ENCODE measurements around the gene MISP. TPM values are rescaled to one million over a fixed set of nuclear protein-coding genes. Genes with fewer than 3 reads are reported as not detected.

MISP gene
- total RNA-seq, 1 donor from 2014 or later = 0.67 TPM

- no peak for DNase-seq (ENCODE audit: low spot score)
Observed at GRCh38 chr19:746956-747355, 4.0 kb upstream of the MISP start.

GRCh38 chr19:747432-748273 is 3.3 kb upstream of the MISP start:
- DNase-seq (ENCODE audit: low spot score) = no peak

- no peak for DNase-seq (ENCODE audit: low spot score)
Observed at GRCh38 chr19:748274-748598, 2.7 kb upstream of the MISP start.

GRCh38 chr19:749811-750210 is 1.1 kb upstream of the MISP start:
- DNase-seq (ENCODE audit: low spot score) = no peak

DNA sequence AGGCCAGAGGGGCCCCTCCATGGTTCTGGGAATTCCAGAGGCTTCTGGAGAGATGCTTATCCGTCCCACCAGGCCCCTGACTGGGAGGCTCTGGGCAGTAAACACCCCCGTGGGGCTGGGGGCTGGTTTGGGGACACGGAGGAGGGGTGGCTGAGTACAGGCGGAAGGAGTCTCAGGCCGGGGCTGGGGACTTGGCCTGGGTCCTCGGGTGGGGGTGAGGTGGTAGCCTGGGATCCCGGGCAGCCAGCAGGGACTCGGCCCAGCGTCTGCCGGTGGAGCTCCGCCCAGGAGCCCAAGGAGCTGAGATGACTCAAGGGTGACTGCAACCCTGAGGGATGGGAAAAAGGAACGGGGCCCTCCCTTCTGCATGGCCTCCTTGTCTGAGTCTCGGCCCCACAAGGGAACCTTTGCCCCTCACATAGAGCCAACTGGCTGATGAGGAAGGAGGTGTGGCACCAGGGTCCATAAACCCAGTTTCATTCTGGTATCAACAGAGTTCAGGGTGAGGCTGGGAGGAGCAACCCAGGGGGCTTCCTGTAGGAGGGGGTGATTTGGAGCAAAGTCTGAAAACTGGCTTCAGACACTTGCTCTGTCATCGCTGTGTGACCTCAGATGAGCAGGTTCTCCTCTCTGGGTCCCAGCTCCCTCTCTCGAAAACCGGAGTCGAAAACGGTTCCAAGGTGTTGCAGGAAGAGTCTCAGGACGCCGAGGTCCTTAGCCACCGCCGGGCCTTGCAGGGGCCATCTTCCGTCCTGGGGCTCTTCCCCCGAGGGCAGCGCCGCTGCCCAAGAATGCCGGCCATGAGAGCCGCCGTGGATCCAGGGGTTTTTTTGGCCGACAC is 809 bp downstream of the MISP start:
- DNase-seq (ENCODE audit: low spot score) = no peak

DNA sequence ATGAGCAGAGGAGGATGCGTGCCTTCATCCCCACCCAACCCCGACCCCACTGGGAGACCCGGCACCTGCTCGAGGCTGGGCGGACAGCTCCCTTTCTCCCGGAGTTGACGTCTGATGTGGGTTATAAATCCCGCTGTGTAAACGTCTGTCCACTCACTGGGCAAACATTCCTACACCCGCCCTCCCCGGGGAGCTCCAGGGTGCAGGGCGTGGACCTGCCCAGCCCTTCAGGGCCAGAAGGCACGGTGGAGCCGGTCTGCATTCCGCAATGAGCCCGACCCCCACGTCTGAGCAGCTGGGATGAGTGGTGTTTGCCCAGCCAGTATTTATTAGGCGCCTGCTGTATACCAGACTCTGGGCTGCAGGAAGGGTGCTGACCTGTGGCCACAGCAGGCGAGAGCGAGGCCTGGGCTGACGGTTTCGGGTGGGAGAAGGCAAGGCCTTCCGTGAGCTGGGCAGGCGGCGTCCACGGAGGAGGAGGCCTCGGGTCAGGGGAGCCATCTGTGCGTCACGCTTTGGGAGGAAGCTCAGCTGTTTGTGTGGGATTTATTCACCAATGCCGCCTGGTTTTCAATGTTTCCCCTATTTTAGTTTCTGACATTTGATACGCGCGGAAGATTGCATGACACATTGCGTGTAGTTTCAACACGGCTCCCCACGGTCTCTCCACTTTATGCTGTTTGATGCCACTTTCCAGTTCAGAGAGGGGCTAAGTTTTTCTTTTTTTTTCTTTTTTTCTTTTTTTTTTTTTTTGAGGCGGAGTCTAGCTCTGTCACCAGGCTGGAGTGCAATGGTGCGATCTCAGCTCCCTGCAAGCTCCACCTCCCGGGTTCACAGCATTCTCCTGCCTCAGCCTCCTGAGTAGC is 2.0 kb downstream of the MISP start:
- no peak for DNase-seq (ENCODE audit: low spot score)

DNA sequence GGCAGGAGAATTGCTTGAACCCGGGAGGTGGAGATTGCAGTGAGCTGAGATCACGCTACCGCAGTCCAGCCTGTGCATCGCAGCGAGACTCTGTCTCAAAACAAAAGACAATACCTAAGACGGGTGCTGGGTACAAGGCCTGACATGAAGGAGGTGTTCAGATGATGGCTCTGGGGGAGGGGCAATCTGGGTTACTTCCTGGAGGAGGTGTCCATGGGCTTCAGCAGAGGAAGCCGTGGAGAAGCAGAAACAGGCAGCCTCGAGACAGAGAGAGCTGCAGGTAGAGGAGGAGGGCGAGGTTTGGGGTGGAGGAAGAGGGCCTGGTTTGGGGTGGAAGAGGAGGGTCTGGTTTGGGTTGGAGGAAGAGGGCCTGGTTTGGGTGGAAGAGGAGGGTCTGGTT is 3.6 kb downstream of the MISP start:
- DNase-seq (ENCODE audit: low spot score) = no peak

DNA sequence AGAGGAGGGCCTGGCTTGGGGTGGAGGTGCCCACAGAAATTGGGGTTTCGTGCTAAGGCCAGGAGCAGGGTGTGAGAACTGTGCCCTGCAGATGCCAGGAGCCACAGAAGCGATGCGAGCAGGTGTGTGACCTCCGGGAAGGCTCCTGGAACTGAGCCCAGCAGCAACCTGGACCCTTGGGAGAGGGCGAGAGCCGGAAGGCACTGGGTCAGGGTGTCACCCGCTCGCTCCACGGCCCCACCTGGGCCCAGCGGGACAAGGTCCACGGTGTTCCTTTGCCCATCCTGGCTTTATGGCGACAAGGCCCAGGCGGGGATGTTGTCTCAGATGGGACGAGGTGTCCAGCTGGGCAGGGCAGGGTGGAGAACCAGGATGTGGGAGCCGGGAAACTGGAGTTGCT is 4.2 kb downstream of the MISP start:
- DNase-seq (ENCODE audit: low spot score) = no peak

- DNase-seq (ENCODE audit: low spot score) = no peak
Observed at GRCh38 chr19:756236-756635, 5.3 kb downstream of the MISP start.

DNA sequence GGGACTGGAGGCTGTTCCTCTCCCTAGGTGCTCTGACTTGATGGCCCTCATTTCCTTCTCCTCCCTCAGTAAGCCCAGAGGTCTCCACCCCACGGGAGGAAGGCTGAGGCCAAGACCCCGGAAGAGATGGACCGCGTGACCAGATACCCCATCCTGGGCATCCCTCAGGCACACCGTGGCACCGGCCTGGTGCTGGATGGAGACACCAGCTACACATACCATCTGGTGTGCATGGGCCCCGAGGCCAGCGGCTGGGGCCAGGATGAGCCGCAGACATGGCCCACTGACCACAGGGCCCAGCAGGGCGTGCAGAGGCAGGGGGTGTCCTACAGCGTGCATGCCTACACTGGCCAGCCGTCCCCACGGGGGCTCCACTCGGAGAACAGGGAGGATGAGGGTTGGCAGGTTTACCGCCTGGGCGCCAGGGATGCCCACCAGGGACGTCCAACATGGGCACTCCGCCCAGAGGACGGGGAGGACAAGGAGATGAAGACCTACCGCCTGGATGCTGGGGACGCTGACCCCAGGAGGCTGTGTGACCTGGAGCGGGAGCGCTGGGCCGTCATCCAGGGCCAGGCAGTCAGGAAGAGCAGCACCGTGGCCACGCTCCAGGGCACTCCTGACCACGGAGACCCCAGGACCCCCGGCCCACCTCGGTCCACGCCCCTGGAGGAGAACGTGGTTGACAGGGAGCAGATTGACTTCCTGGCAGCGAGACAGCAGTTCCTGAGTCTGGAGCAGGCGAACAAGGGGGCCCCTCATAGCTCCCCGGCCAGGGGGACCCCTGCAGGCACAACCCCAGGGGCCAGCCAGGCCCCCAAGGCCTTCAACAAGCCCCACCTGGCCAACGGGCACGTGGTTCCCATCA is 6.1 kb downstream of the MISP start:
- no peak for DNase-seq (ENCODE audit: low spot score)

- no peak for DNase-seq (ENCODE audit: low spot score)
Observed at GRCh38 chr19:757811-758668, 7.1 kb downstream of the MISP start.

- DNase-seq (ENCODE audit: low spot score) = no peak
Observed at GRCh38 chr19:763181-763580, 12.3 kb downstream of the MISP start.

GRCh38 chr19:763869-764268 is 13.0 kb downstream of the MISP start:
- no peak for DNase-seq (ENCODE audit: low spot score)

DNA sequence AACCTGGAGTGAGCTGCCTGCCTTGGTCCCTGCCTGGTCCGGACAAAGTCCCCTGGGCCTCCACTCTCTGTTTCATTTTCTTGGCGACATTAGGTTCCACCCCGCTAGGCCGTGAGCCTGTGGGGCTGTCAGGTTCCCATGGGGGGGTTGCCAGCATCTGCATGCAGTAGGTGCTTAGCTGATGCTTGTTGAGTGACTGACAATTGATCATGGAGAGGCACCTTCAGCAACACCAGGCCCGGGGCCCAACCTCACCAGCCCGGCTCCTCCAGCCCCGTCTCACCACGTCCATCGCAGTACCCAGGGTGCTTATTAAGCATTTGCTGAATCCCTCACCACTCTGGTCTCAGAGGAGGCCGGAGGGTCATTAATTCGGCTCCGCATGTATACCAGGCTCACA is 13.4 kb downstream of the MISP start:
- no peak for DNase-seq (ENCODE audit: low spot score)

DNA sequence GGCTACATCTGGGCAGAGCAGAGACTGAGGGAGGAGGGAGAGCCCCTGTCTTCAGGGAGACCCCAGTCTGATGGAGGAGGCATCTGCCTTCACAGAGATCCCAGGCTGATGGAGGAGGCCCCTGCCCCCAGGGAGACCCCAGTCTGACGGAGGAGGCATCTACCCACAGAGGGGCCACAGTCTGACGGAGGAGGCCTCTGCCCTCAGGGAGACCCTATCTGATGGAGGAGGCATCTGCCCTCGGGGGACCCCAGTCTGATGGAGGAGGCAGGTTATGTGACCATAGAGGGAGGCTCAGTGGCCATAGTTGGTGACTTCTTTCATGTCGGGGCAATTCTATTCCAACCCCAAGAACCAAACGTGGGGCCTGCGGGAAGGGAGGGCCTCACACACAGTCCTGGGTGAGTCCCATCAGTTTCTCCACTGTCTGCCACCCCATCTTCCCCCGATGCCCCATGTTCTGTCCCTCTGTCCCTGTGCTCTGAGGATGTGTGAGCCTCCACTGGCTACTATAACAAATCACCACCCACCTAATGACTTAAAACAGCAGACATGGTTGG is 14.3 kb downstream of the MISP start:
- no peak for DNase-seq (ENCODE audit: low spot score)

- no peak for DNase-seq (ENCODE audit: low spot score)
Observed at GRCh38 chr19:768424-768823, 17.5 kb downstream of the MISP start.

DNA sequence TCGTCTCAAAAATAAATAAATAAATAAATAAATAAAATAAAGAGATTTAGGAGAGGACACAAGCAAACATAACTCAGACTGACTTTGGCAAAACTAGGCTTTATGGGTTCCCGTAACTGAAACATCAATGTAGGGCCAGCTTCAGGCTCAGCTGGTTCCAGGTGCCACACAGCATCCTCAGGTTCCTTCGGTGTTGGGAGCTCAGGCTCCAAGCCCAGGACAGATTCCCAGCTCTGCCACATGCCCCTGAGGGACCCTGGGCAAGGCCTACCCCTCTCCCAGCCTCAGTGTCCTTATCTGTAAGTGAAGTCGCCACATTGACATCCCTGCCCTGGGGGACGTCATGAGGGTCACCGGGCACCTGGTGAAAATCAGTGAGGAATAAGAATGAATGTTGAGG is 18.7 kb downstream of the MISP start:
- DNase-seq (ENCODE audit: low spot score) = no peak

GRCh38 chr19:771332-771785 is 20.4 kb downstream of the MISP start:
- DNase-seq (ENCODE audit: low spot score) = no peak

GRCh38 chr19:772063-772462 is 21.2 kb downstream of the MISP start:
- no peak for DNase-seq (ENCODE audit: low spot score)
